Activated naive CD8-positive, alpha-beta T cell treated with anti-CD3 and anti-CD28 coated beads, Interleukin-2, amount 50 U/mL, for 16 hours (primary cell): Measurements from ENCODE around the gene DNPH1.

Experiments used
- DNase-seq: peaks from one replicate; pipeline ENCODE4 v3.0.0-alpha.2; 2020; ENCODE audit warnings: low read depth, low spot score

The DNPH1 gene

GRCh38 chr6:43263314-43264178 is 34.3 kb upstream of the DNPH1 start:
- peak; percentile 67 for DNase-seq

GRCh38 chr6:43262780-43263313 is 33.6 kb upstream of the DNPH1 start:
- no peak for DNase-seq

- no peak for DNase-seq
These were observed 32.9 kb upstream of the DNPH1 start for GRCh38 chr6:43262000-43262779.

- no peak for DNase-seq
These were observed 31.9 kb upstream of the DNPH1 start for GRCh38 chr6:43261198-43261597.

GRCh38 chr6:43260791-43261190 is 31.5 kb upstream of the DNPH1 start:
- no peak for DNase-seq

GRCh38 chr6:43258807-43259686 is 29.8 kb upstream of the DNPH1 start:
- DNase-seq: no peak

- DNase-seq: no peak
These were observed 28.9 kb upstream of the DNPH1 start for GRCh38 chr6:43258180-43258579.

GRCh38 chr6:43257367-43258145 is 28.3 kb upstream of the DNPH1 start:
- DNase-seq: no peak

GRCh38 chr6:43256670-43257366 is 27.5 kb upstream of the DNPH1 start:
- DNase-seq: no peak

- DNase-seq: no peak
These were observed 26.2 kb upstream of the DNPH1 start for GRCh38 chr6:43255408-43256054.

- no peak for DNase-seq
These were observed 25.6 kb upstream of the DNPH1 start for GRCh38 chr6:43254846-43255245.

GRCh38 chr6:43254138-43254817 is 25.0 kb upstream of the DNPH1 start:
- no peak for DNase-seq

- DNase-seq: no peak
These were observed 24.1 kb upstream of the DNPH1 start for GRCh38 chr6:43253401-43253800.

GRCh38 chr6:43250992-43251373 is 21.7 kb upstream of the DNPH1 start:
- no peak for DNase-seq

- DNase-seq: no peak
These were observed 19.5 kb upstream of the DNPH1 start for GRCh38 chr6:43248791-43249190.

GRCh38 chr6:43248101-43248500 is 18.8 kb upstream of the DNPH1 start:
- DNase-seq: no peak

- peak; percentile 63 for DNase-seq
These were observed 18.1 kb upstream of the DNPH1 start for GRCh38 chr6:43247114-43247999.
